T-cell (primary cell): Measurements from ENCODE around the gene RTN4. TPM values are rescaled to one million over a fixed set of nuclear protein-coding genes. Genes with fewer than 3 reads are reported as not detected.

ENCODE experiments used
- ATAC-seq, 4 experiments: fragments of 200-7000 bp in 3 of 4; fragments of 150-1000 bp in 1 of 4; cut with Tn5 transposase; replicated peaks in 1 of 4; 1 replicate in 3 of 4; 2 replicates in 1 of 4; pipeline ENCODE4 v1.10.0; 2021; ENCODE audit warnings: moderate library complexity in 3 of 4, mild to moderate bottlenecking in 2 of 4, moderate number of reproducible peaks in 1 of 4
- CTCF ChIA-PET, 2 donors: fragments of 300-600 bp; sonication (Branson Sonifier 250); formaldehyde crosslinking; loops; one replicate each; lab custom pipeline; 2022; ENCODE audit warnings: antibody characterized with exemption in 2 of 2; lab: Charles Lee
- POLR2A ChIA-PET, 2 donors: fragments of 300-600 bp; sonication (Branson Sonifier 250); formaldehyde crosslinking; loops; one replicate each; lab custom pipeline; 2022; ENCODE audit warnings: antibody characterized with exemption in 2 of 2; lab: Charles Lee
- DNase-seq, 35 experiments: peaks; one replicate each; pipeline versions ENCODE4 v3.0.0 to v3.0.0-alpha.2; 2013 to 2023
- H3K27ac ChIP-seq: one replicate; pipeline ENCODE4 v1.5.1; 2013; ENCODE audit warnings: low read length
- H3K27me3 ChIP-seq, 2 experiments: replicated peaks in 1 of 2; 1 replicate in 1 of 2; 2 replicates in 1 of 2; pipeline versions ENCODE4 v1.6.1 to v1.7.0; 2013; ENCODE audit warnings: low read length in 1 of 2, mixed read lengths in 1 of 2; ENCODE audit not compliant: control insufficient read depth in 2 of 2, insufficient read depth in 2 of 2; ENCODE audit errors: extremely low read depth in 1 of 2
- H3K36me3 ChIP-seq, 2 donors: 1 replicate in 1 of 2; 2 replicates in 1 of 2; pipeline versions ENCODE4 v1.6.1 to v1.7.0; 2013; ENCODE audit warnings: low read length in 1 of 2; ENCODE audit not compliant: control insufficient read depth in 2 of 2, insufficient read depth in 1 of 2; ENCODE audit errors: extremely low read depth in 1 of 2
- H3K4me1 ChIP-seq, 2 experiments: 1 replicate in 1 of 2; 2 replicates in 1 of 2; pipeline versions ENCODE4 v1.6.1 to v1.7.0; 2013; ENCODE audit warnings: low read length in 2 of 2, mixed read lengths in 1 of 2; ENCODE audit not compliant: insufficient read depth in 2 of 2, control insufficient read depth in 1 of 2; ENCODE audit errors: extremely low read depth in 1 of 2
- H3K4me3 ChIP-seq, 2 donors: 1 replicate in 1 of 2; 2 replicates in 1 of 2; pipeline versions ENCODE4 v1.5.1 to v1.7.0; 2013; ENCODE audit warnings: mild to moderate bottlenecking in 2 of 2, low read length in 1 of 2, moderate library complexity in 1 of 2; ENCODE audit not compliant: control insufficient read depth in 1 of 2; ENCODE audit errors: extremely low read depth in 1 of 2
- H3K9me3 ChIP-seq: 2 replicates; pipeline ENCODE4 v1.7.0; 2013
- H3K27ac Mint-ChIP-seq, 2 donors: one replicate each; pipeline ENCODE4 v1.8.0; 2020 to 2021; ENCODE audit warnings: mild to moderate bottlenecking in 2 of 2, mixed read lengths in 2 of 2
- H3K27me3 Mint-ChIP-seq, 2 donors: one replicate each; pipeline ENCODE4 v1.8.0; 2021 to 2022; ENCODE audit warnings: mixed read lengths in 2 of 2
- H3K36me3 Mint-ChIP-seq: one replicate; pipeline ENCODE4 v1.8.0; 2021; ENCODE audit warnings: mixed read lengths
- H3K4me1 Mint-ChIP-seq, 3 donors: one replicate each; pipeline ENCODE4 v1.8.0; 2020 to 2022; ENCODE audit warnings: mixed read lengths in 3 of 3, mild to moderate bottlenecking in 1 of 3
- H3K4me3 Mint-ChIP-seq, 3 donors: one replicate each; pipeline ENCODE4 v1.8.0; 2020 to 2022; ENCODE audit warnings: mild to moderate bottlenecking in 3 of 3, mixed read lengths in 3 of 3, moderate library complexity in 3 of 3
- H3K9me3 Mint-ChIP-seq, 3 donors: one replicate each; pipeline ENCODE4 v1.8.0; 2020 to 2022; ENCODE audit warnings: mixed read lengths in 3 of 3
- WGBS: methylation state at CpG from one replicate; pipeline ENCODE4 v1.1.5; 2013; ENCODE audit warnings: missing lambda C conversion rate; ENCODE audit not compliant: insufficient coverage; 5-methylcytosine and 5-hydroxymethylcytosine counted together
- total RNA-seq, 35 experiments: library from RNA in 6 of 35; stranded (reverse) in 6 of 35; fragments of 120-200 nt in 1 of 35; gene quantifications; one replicate each; pipeline versions ENCODE4 v1.2.1 to v1.2.4 and lab custom pipeline; 2013 to 2026

The RTN4 gene
- total RNA-seq, 5 donors from 2014 or later (not counting 1 experiment from before 2014, with no cell fraction given): 66.3 to 77.1 (median 75.4) TPM

DNA sequence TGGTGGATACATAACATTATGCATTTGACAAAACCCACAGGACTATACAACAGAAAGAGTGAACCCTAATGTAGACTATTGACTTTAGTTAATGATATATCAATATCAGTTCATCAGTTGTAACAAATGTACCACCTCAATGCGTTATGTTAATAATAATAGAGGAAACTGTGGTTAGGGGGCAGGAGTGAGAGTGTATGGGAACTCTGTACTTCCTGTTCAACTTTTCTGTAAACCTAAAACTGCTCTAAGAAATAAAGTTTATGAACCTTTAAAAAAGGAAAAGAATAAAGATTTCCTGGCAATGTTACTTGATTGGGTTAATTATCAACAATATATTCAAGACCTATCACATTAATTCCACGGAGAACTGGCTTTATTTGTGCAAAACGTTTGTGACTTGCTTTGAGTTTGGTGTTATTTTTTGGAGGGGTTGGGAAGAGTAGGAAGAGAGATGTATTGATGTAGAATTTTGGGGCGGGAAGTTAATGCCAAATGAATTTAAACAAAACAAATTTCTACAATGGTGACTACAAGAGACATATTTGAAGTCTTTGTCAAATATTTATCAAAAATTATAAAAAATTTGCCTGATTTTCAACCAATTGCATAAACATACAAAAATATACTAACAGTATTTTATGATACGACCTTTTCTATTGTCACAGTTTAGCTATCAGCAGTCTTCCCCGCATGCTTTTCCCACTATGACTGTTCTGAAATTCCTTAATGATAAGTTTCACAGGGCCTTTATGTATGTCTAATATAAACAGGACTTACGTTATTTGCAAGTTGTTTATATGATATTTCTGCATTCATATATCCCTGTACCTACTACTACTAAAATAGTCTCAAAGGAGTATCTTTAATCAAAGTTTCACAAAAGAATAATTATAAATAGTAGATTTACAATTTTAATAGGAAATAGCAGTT, 2.1 kb upstream of the RTN4 start:
- Histone ChIP-seq H3K36me3 (no peaks in the 10 kb centered on the region), H3K27me3 (no peaks in the 10 kb centered on the region), H3K4me3 (no peak overlapping the region), H3K4me1 (peaks cover 21 to 46% of the 10 kb centered on the region in 2 experiments), H3K27ac (peak overlapping the region; percentile 59), H3K9me3 (no peaks in the 10 kb centered on the region)
- peaks cover 45 to 58% (median 45%) of the 10 kb centered on the region in 3 donors for H3K4me1 Mint-ChIP-seq
- no peak for ATAC-seq
- H3K36me3 Mint-ChIP-seq: no peaks in the 10 kb centered on the region
- peak in 1 of 35 experiments; percentile 36 for DNase-seq
- no peaks in the 10 kb centered on the region for H3K9me3 Mint-ChIP-seq
- H3K27ac Mint-ChIP-seq: peak overlapping the region; percentile 85 to 88
- ChIA-PET POLR2A (interaction anchor here (0.6 kb wide), 2 partner anchors 19 to 82 kb away, joined by 3 to 4 read pairs; no protein-coding TSS in a partner anchor), CTCF (interaction anchor here in 1 of 2 donors (1.7 kb wide), 1 partner anchor 18 kb away, joined by 7 read pairs; no protein-coding TSS in a partner anchor)
- H3K27me3 Mint-ChIP-seq: no peaks in the 10 kb centered on the region
- peak overlapping the region; percentile 6 to 89 (median 17) for H3K4me3 Mint-ChIP-seq
- WGBS: no CpG with 5 or more reads among the region's 7 CpGs

DNA sequence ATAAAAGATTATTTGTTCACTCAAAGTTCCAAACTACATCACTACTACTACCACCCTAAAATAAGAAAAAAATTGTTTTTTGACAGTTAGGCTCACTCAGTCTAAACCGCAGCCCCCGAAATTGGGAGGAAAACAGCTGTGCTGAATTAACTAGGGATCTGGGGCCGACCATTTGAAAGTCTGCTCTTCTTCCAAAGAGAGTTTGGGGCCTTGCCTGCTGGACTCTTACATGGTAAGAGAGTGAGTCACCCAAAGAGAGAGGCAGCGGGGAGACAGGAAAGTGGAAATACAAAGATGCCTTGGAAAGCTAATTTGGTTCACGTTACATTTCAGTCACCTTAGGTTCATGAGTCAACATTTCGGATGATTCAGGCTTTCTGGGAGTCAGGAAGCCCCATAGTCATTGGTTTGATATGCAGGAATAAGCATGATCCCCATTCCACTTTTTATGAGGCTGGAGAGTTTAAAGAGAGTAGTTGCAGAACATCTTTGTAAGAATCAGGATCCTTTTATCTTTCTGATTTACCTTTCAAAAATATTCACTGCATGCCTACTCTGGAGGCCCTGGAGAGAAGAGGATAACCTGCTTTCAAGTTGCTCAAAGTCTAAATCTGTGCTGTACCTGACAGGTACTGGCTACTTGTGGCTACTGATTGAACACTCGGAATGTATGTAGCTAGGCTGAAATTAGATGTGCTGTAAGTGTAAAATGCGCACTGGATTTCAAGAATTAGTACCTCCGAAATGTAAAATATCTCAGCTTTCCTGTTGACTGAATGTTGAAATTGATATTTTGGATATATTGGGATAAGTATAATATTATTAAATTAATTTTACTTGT, 995 bp upstream of the RTN4 start:
- Mint-ChIP-seq H3K4me1 (peaks cover 56 to 70% (median 57%) of the 10 kb centered on the region in 3 donors), H3K36me3 (no peaks in the 10 kb centered on the region), H3K27ac (peak overlapping the region; percentile 100), H3K27me3 (no peaks in the 10 kb centered on the region), H3K4me3 (peak overlapping the region; percentile 89 to 100 (median 100)), H3K9me3 (no peaks in the 10 kb centered on the region)
- Histone ChIP-seq H3K27me3 (no peaks in the 10 kb centered on the region), H3K4me3 (peak overlapping the region; percentile 91 to 95), H3K27ac (peak overlapping the region; percentile 91), H3K9me3 (no peaks in the 10 kb centered on the region), H3K36me3 (no peaks in the 10 kb centered on the region), H3K4me1 (peaks cover 25 to 49% of the 10 kb centered on the region in 2 experiments)
- CTCF ChIA-PET: interaction anchor here (0.6 to 1.5 kb wide), 16 partner anchors 7 to 469 kb away, joined by 3 to 6 read pairs (median 4); partner anchors contain the start of genes CFAP36 (in 1 of the 2), CLHC1 (in 1 of the 2) and RPS27A (in 1 of the 2)
- peak in 8 of 35 experiments; percentile 3 to 50 (median 14) for DNase-seq
- ATAC-seq: no peak
- POLR2A ChIA-PET: interaction anchor here (0.6 to 1.4 kb wide), 20 partner anchors 12 to 476 kb away, joined by 3 to 6 read pairs (median 3); partner anchors contain the start of genes CFAP36 (in 1 of the 2) and RPS27A (in 1 of the 2)
- 26% methylated on average over 3 of the region's 9 CpGs for WGBS

DNA sequence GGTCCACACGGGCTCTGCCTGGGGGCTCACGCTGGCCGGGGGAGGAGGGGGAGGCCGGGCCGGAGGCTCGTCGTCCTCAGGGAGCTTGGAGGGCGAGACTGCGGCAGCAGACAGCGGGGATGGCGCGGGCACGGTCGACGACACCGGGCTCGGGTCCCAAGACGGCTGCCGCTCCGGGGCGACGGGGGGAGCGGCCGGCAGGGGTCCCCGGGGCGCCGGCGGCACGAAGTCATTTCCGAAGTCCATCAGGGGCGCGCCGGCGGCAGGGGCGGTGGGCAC, 491 bp downstream of the RTN4 start:
- peaks cover 66 to 81% (median 71%) of the 10 kb centered on the region in 3 donors for H3K4me1 Mint-ChIP-seq
- no peak overlapping the region for H3K27ac Mint-ChIP-seq
- CTCF ChIA-PET: interaction anchor here (0.9 to 2.3 kb wide), 11 partner anchors 9 to 183 kb away, joined by 3 to 6 read pairs (median 4); partner anchors contain the start of genes CLHC1 (in 1 of the 2) and RPS27A (in 1 of the 2)
- WGBS: 1% methylated on average over 35 of the region's 35 CpGs
- peak overlapping the region; percentile 91 to 95 for H3K4me3 ChIP-seq
- peak overlapping the region; percentile 89 to 100 (median 100) for H3K4me3 Mint-ChIP-seq
- peak overlapping the region; percentile 91 for H3K27ac ChIP-seq
- H3K27me3 Mint-ChIP-seq: no peaks in the 10 kb centered on the region
- ATAC-seq: peak in 1 of 4 experiments; percentile 1
- no peaks in the 10 kb centered on the region for H3K36me3 Mint-ChIP-seq
- DNase-seq: peak in 3 of 35 experiments; percentile 3 to 46 (median 16)
- no peaks in the 10 kb centered on the region for H3K36me3 ChIP-seq
- no peaks in the 10 kb centered on the region for H3K9me3 Mint-ChIP-seq
- POLR2A ChIA-PET: interaction anchor here in 1 of 2 donors (0.5 to 1.4 kb wide), 6 partner anchors 23 to 1036 kb away, joined by 3 to 5 read pairs (median 4); no protein-coding TSS in a partner anchor
- H3K9me3 ChIP-seq: no peaks in the 10 kb centered on the region
- no peaks in the 10 kb centered on the region for H3K27me3 ChIP-seq
- H3K4me1 ChIP-seq: peaks cover 25 to 47% of the 10 kb centered on the region in 2 experiments

DNA sequence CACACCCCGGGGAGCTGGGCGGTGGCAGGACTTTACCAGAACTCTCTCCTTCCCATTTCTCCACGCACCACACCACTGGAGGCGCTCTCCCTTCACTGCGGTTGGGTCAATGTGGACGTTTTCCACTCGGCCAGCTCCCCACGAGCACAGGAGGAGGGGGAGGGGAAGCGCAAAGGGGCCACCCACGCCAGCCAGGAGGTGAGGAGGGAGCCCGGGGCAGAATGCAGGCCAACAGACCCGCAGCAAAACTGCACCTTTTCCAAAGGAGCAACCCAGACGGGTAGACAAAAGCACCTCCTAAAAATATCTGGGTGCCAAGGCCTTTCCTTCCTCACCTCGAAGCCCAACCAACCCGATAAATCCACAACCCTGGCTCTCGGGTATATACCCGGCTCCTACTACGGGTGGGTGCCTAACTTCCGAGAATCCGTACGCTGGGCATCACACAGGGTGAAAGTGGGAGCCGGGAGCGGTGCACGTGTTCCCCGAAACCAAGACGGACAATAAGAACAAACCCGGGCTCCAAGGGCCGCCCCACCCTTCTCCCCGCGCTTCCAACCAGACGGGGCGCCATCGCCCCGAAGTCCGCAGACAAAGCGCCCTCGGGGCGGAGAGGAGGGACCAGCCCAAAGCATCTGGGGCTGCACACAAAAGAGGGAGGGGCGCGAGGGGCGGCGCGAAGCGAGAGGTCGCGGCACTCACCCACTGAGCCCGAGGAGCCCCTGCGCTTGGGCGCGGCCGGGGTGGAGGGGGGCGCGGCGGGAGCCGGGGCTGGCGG, 1.0 kb downstream of the RTN4 start:
- ChIA-PET POLR2A (interaction anchor here (1.2 to 1.4 kb wide), 4 partner anchors 23 to 39 kb away, joined by 3 to 5 read pairs (median 4); no protein-coding TSS in a partner anchor), CTCF (interaction anchor here (0.7 to 2.3 kb wide), 9 partner anchors 8 to 174 kb away, joined by 3 to 9 read pairs (median 4); no protein-coding TSS in a partner anchor)
- peak overlapping the region; percentile 91 to 95 for H3K4me3 ChIP-seq
- H3K36me3 ChIP-seq: no peaks in the 10 kb centered on the region
- H3K27ac ChIP-seq: peak overlapping the region; percentile 48
- Mint-ChIP-seq H3K27ac (peak overlapping the region; percentile 78 to 89), H3K4me1 (peaks cover 64 to 75% (median 68%) of the 10 kb centered on the region in 3 donors), H3K9me3 (no peaks in the 10 kb centered on the region), H3K4me3 (peak overlapping the region; percentile 89 to 100 (median 100)), H3K36me3 (no peaks in the 10 kb centered on the region), H3K27me3 (no peaks in the 10 kb centered on the region)
- DNase-seq: peak in 32 of 35 experiments; percentile 19 to 69 (median 41)
- ATAC-seq: peak; percentile 2 to 8 (median 6)
- 0% methylated on average over 42 of the region's 56 CpGs for WGBS
- H3K27me3 ChIP-seq: no peaks in the 10 kb centered on the region
- no peaks in the 10 kb centered on the region for H3K9me3 ChIP-seq
- H3K4me1 ChIP-seq: peaks cover 25 to 42% of the 10 kb centered on the region in 2 experiments

DNA sequence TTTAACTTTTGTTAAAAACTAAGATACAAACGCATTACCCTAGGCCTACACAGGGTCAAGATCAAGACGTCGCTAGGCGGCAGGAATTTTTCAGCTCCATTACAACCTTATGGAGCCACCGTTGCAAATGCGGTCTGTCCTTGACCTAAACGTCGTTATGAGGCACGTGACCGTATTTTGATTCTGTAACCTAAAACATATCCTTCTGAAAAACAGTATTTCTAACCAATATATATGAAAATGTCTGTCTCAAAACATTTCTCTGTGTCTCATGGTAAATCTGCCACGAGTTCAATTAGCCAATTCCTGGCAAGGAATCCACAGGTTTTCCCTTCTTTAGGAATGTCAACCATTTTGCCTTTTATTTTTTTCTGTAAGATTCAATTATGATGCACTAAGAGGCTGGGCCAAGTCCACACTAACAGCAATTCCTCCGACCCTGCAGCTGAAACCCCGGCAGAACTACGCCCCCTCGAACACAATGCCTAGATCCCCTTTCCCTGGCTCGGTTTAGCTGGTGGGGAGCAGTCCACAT, 1.7 kb downstream of the RTN4 start:
- H3K27me3 ChIP-seq: no peaks in the 10 kb centered on the region
- H3K4me3 ChIP-seq: peak overlapping the region; percentile 91 to 95
- DNase-seq (peak in 1 of 35 experiments; percentile 37), ATAC-seq (no peak)
- Mint-ChIP-seq H3K4me3 (peak overlapping the region; percentile 89 to 100 (median 100)), H3K36me3 (no peaks in the 10 kb centered on the region), H3K4me1 (peaks cover 60 to 70% (median 64%) of the 10 kb centered on the region in 3 donors), H3K27me3 (no peaks in the 10 kb centered on the region), H3K27ac (peak overlapping the region; percentile 78 to 89), H3K9me3 (no peaks in the 10 kb centered on the region)
- H3K36me3 ChIP-seq: no peaks in the 10 kb centered on the region
- WGBS: 3% methylated on average over 8 of the region's 16 CpGs
- ChIA-PET POLR2A (interaction anchor here (0.6 to 1.3 kb wide), 6 partner anchors 15 to 470 kb away, joined by 3 to 4 read pairs (median 4); no protein-coding TSS in a partner anchor), CTCF (interaction anchor here (0.6 to 2.3 kb wide), 16 partner anchors 10 to 383 kb away, joined by 3 to 9 read pairs (median 4); no protein-coding TSS in a partner anchor)
- peak overlapping the region; percentile 48 for H3K27ac ChIP-seq
- H3K9me3 ChIP-seq: no peaks in the 10 kb centered on the region
- peaks cover 25 to 37% of the 10 kb centered on the region in 2 experiments for H3K4me1 ChIP-seq
